ENCODE results near the gene NPL.

The NPL gene

DNA sequence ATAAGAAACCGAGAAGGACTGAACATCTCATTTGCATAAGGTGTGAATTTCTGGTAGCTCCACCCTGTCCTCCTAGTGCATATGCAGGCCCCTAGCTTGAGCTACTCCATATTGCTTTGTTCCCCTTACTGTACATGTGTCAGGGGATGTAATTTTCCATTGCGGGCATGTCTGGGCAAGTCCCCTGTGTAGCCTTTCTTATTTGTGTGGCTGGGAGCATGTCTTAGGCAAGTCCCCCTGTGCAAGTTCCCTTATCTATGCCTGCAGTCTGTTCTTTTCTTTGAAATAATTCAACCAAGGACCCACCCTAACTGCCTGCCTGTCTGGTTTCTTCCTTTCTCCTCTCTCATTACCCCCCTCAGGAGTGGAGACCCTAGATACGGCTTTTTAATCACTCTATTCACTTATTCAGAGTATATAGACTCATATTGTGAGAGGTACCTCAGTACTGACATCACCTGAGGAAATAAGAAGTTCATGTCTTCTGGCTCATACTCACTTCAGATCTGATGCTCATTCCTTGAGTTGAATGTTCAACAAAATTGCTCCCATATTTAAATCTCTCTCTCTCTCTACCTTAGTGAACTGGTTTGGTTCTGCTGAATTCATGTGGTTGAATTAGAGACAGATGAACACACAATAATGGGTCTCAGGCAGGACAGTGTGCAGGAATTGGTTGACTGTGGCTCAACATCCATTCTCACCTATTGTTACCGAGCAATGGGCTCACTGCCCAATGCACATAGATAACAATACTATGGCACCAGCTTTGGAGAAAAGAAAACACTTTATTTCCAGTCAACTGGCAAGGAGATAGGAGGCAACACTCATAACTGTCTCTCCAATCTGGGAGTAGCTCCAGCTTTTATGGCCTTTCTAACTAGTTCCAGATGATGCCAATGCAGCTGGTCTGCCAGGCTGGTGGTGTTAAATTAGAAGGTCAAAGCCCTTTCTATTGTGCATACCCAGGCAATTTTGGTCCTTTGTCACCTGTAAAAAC lies 27.9 kb upstream of the NPL start:
- Histone ChIP-seq H3K27me3 (ENCODE audit: control insufficient read depth, insufficient read depth, low read length) (no peaks in the 10 kb centered on the region), H3K4me2 (ENCODE audit: low read length) (no peak overlapping the region)
- no peak for TF ChIP-seq CTCF (IDR thresholded peaks at IDR 0.05)

DNA sequence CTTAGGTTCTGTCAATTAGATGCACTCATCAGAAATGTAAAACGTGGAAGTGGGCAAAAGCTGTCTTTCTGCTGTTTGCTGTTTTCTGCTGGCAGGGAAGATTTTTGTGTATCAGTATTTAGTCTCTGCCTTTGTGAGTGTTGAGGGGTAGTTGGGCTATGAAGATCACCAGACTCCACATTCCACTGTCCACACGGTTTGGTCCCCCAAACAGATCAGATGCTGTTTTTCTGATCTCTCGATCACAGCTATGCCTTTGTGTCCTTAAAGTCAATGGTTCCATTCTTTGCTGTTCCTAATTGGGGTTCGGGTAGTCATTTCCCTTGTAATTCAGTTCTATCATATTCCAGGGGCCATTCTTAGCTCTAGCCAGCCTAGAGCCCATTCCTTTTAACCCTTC lies 27.0 kb upstream of the NPL start:
- no peak for TF ChIP-seq CTCF (IDR thresholded peaks at IDR 0.05)
- H3K4me3 ChIP-seq (ENCODE audit: low read depth, low read length): no peak overlapping the region
- no peaks in the 10 kb centered on the region for H3K27me3 ChIP-seq (ENCODE audit: control insufficient read depth, insufficient read depth, low read length)
- no peaks in the 10 kb centered on the region for H3K4me1 ChIP-seq
- H3K9me3 ChIP-seq (ENCODE audit: control insufficient read depth, low read length): no peaks in the 10 kb centered on the region
- H3K4me2 ChIP-seq (ENCODE audit: low read length): no peak overlapping the region
- H3K79me2 ChIP-seq: no peaks in the 10 kb centered on the region
- no peak overlapping the region for H3K27ac ChIP-seq
- H3K36me3 ChIP-seq (ENCODE audit: control insufficient read depth, insufficient read depth, low read length): no peaks in the 10 kb centered on the region
- H3K9ac ChIP-seq: no peak overlapping the region
- H2AFZ ChIP-seq: no peak overlapping the region

More for the DNA sequence above, 27.9 kb upstream of the NPL start:
- Histone ChIP-seq H2AFZ (no peak overlapping the region), H3K79me2 (no peaks in the 10 kb centered on the region), H3K36me3 (ENCODE audit: control insufficient read depth, insufficient read depth, low read length) (no peaks in the 10 kb centered on the region), H3K27ac (no peak overlapping the region), H3K4me3 (ENCODE audit: low read depth, low read length) (no peak overlapping the region), H3K9me3 (ENCODE audit: control insufficient read depth, low read length) (no peaks in the 10 kb centered on the region), H3K9ac (no peak overlapping the region), H3K4me1 (no peaks in the 10 kb centered on the region)

DNA sequence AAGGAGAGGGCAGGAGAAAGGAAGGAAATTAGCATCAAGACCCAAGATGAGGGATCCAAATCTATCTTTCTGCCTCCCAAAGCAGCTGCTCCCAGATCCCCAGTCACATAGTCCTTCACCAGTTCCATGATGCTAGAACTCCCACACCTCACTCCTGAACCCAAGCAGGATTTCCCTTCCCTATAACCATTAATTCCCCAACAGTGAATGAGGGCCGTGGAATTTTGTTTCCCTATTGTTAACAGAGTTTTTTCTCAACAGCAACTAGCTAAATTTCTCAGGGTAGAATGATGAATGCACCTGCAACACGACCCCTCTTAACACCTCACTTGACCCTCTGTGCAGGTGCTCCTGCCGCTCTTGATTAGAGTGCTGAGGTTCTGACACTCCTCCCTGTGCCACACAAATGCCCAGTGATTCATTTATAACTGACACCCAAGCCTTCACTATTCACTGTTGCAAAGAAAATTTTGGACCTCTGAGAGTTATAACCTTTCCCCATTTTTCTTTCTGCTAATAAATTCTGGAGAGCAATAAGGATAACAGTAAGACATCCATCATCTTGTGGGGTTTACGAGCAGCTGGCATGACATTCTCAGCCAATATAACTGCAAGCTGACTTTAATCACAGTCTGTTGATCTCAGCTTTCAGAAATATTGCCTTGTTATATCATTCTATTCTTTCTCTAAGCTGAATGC lies 25.4 kb upstream of the NPL start:
- Histone ChIP-seq H3K79me2 (no peaks in the 10 kb centered on the region), H3K4me3 (ENCODE audit: low read depth, low read length) (no peak overlapping the region), H3K9ac (no peak overlapping the region)

GRCh38 chr1:182765391-182765790 lies 24.2 kb upstream of the NPL start:
- H3K79me2 ChIP-seq: no peaks in the 10 kb centered on the region
- no peaks in the 10 kb centered on the region for H3K4me1 ChIP-seq
- H3K27ac ChIP-seq: no peak overlapping the region
- no peak overlapping the region for H2AFZ ChIP-seq
- H3K4me3 ChIP-seq (ENCODE audit: low read depth, low read length): no peak overlapping the region
- no peak overlapping the region for H3K9ac ChIP-seq
- no peaks in the 10 kb centered on the region for H3K9me3 ChIP-seq (ENCODE audit: control insufficient read depth, low read length)
- no peaks in the 10 kb centered on the region for H3K36me3 ChIP-seq (ENCODE audit: control insufficient read depth, insufficient read depth, low read length)
- H3K4me2 ChIP-seq (ENCODE audit: low read length): no peak overlapping the region
- no peak for TF ChIP-seq CTCF (IDR thresholded peaks at IDR 0.05)
- no peaks in the 10 kb centered on the region for H3K27me3 ChIP-seq (ENCODE audit: control insufficient read depth, insufficient read depth, low read length)

More for the DNA sequence above, 25.4 kb upstream of the NPL start:
- H3K4me2 ChIP-seq (ENCODE audit: low read length): no peak overlapping the region
- no peaks in the 10 kb centered on the region for H3K27me3 ChIP-seq (ENCODE audit: control insufficient read depth, insufficient read depth, low read length)
- TF ChIP-seq CTCF (IDR thresholded peaks at IDR 0.05): no peak
- no peak overlapping the region for H2AFZ ChIP-seq
- H3K9me3 ChIP-seq (ENCODE audit: control insufficient read depth, low read length): no peaks in the 10 kb centered on the region
- H3K4me1 ChIP-seq: no peaks in the 10 kb centered on the region
- no peaks in the 10 kb centered on the region for H3K36me3 ChIP-seq (ENCODE audit: control insufficient read depth, insufficient read depth, low read length)
- no peak overlapping the region for H3K27ac ChIP-seq
